OCI-LY7 (cell line): ENCODE measurements around the gene TMEM170B. TPM values are rescaled to one million over a fixed set of nuclear protein-coding genes. Genes with fewer than 3 reads are reported as not detected.

ENCODE experiments used
- BruUV-seq: library from RNA; stranded (reverse); fragments of 400-500 nt; replicated peaks from 2 replicates; lab custom pipeline; 2021; lab: Mats Ljungman, UMichigan
- CTCF ChIA-PET: fragments of 300-600 bp; sonication (Branson Sonifier 250); formaldehyde crosslinking; loops from one replicate; lab custom pipeline; 2022; ENCODE audit warnings: antibody characterized with exemption; ENCODE audit not compliant: unreplicated experiment; lab: Charles Lee
- POLR2A ChIA-PET: fragments of 300-600 bp; sonication (Branson Sonifier 250); formaldehyde crosslinking; loops from one replicate; lab custom pipeline; 2022; ENCODE audit warnings: antibody characterized with exemption; lab: Charles Lee
- DNase-seq: peaks from one replicate; pipeline ENCODE4 v3.0.0-alpha.2; 2015; ENCODE audit warnings: low spot score
- H2AFZ ChIP-seq: fragments of 200-600 bp; sonication (generic), shearing (Covaris generic); 2 replicates; pipeline ENCODE4 v1.6.1; 2014; ENCODE audit warnings: mild to moderate bottlenecking, antibody characterized with exemption, low read length, moderate library complexity
- H3K27ac ChIP-seq: fragments of 200-600 bp; sonication (generic); 2 replicates; pipeline ENCODE4 v1.5.1; 2014; ENCODE audit warnings: mixed run types, low read depth, mild to moderate bottlenecking, moderate library complexity, low read length, inconsistent platforms; ENCODE audit not compliant: poor library complexity, severe bottlenecking
- H3K36me3 ChIP-seq: fragments of 200-600 bp; sonication (generic); 2 replicates; pipeline ENCODE4 v1.6.1; 2014; ENCODE audit warnings: mild to moderate bottlenecking, antibody characterized with exemption, low read length, moderate library complexity, mixed read lengths; ENCODE audit not compliant: insufficient read depth
- H3K4me1 ChIP-seq: fragments of 200-600 bp; sonication (generic); 2 replicates; pipeline ENCODE4 v1.5.1; 2014; ENCODE audit warnings: mild to moderate bottlenecking, low read length; ENCODE audit not compliant: insufficient read depth, poor library complexity, severe bottlenecking
- H3K4me2 ChIP-seq: fragments of 200-600 bp; sonication (generic); 2 replicates; pipeline ENCODE4 v1.6.1; 2014; ENCODE audit warnings: mild to moderate bottlenecking, low read length
- H3K4me3 ChIP-seq: fragments of 200-600 bp; sonication (generic); 2 replicates; pipeline ENCODE4 v1.5.1; 2014; ENCODE audit warnings: mild to moderate bottlenecking, low read depth, low read length; ENCODE audit not compliant: poor library complexity, severe bottlenecking
- H3K79me2 ChIP-seq: fragments of 200-600 bp; sonication (generic); 2 replicates; pipeline ENCODE4 v1.6.1; 2016; ENCODE audit warnings: low read depth, mild to moderate bottlenecking, low read length, moderate library complexity, mixed read lengths; ENCODE audit not compliant: insufficient read depth
- H3K9me2 ChIP-seq: fragments of 200-600 bp; sonication (generic); 2 replicates; pipeline ENCODE4 v1.6.1; 2016; ENCODE audit warnings: mild to moderate bottlenecking, low read length, mixed read lengths; ENCODE audit not compliant: insufficient read depth
- H3K9me3 ChIP-seq: fragments of 200-600 bp; sonication (generic); 2 replicates; pipeline ENCODE4 v1.6.1; 2014; ENCODE audit warnings: mild to moderate bottlenecking, mixed run types, low read length, mixed read lengths
- H4K20me1 ChIP-seq: fragments of 200-600 bp; sonication (generic); 2 replicates; pipeline ENCODE4 v1.6.1; 2014; ENCODE audit warnings: mild to moderate bottlenecking, antibody characterized with exemption, low read length, moderate library complexity, mixed read lengths; ENCODE audit not compliant: insufficient read depth
- EZH2phosphoT487 ChIP-seq: fragments of 200-600 bp; sonication (generic); IDR thresholded peaks from 2 replicates; pipeline ENCODE4 v1.6.1; 2018; ENCODE audit warnings: low read depth, borderline replicate concordance, mild to moderate bottlenecking, mixed run types, antibody characterized with exemption, low read length, moderate library complexity, mixed read lengths
- intact Hi-C: fragments of 100-400 bp; cut with micrococcal nuclease; formaldehyde crosslinking; loops from one replicate; pipeline ENCODE4 v1.10.0; 2022; ENCODE audit not compliant: unreplicated experiment
- total RNA-seq, 2 experiments: library from RNA; depleted of rRNA in 1 of 2; stranded (reverse); fragments of >200 nt in 1 of 2; shearing (Covaris generic) in 1 of 2; gene quantifications; 2 replicates each; pipeline ENCODE4 v1.2.3, GENCODE V29; 2014 to 2022
- TF ChIP-seq, protein P1 (sequence below): fragments of 200-600 bp; sonication (generic); conservative IDR thresholded peaks from 2 replicates; pipeline ENCODE4 v1.5.1; 2014; ENCODE audit warnings: mild to moderate bottlenecking, antibody characterized with exemption, low read length, moderate library complexity, mixed read lengths

The TMEM170B gene
- total RNA-seq, 2 experiments from 2014 or later, result 4.1 to 5.6 TPM

DNA sequence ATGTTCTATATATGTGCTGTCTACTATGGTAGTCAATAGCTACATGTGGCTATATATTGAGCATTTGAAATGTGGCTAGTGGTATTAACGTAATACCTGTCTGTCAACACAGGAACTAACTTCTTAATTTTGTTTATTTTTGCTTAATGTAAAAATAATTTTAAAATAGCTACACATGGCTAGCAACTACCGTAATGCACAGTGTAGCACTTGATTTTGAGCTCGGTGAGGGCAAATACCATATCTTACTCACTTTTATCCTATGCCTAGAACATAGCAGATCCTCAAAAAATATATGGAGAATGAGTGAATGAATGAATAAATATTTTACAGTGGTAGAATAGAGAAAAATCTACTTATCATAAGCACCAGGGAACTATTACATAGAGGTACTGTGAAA is 28.1 kb upstream of the TMEM170B start:
- Histone ChIP-seq H3K9me3 (no peaks in the 10 kb centered on the region; the same call in 1 of the 2 replicates), H3K4me3 (no peak overlapping the region), H2AFZ (no peak overlapping the region), H4K20me1 (no peaks in the 10 kb centered on the region), H3K4me1 (peaks cover 8% of the 10 kb centered on the region), H3K9me2 (no peaks in the 10 kb centered on the region), H3K27ac (no peak overlapping the region), H3K36me3 (no peaks in the 10 kb centered on the region), H3K4me2 (no peak overlapping the region), H3K79me2 (no peaks in the 10 kb centered on the region)
- TF ChIP-seq EZH2phosphoT487, result no peak
- TF ChIP-seq, protein P1, sequence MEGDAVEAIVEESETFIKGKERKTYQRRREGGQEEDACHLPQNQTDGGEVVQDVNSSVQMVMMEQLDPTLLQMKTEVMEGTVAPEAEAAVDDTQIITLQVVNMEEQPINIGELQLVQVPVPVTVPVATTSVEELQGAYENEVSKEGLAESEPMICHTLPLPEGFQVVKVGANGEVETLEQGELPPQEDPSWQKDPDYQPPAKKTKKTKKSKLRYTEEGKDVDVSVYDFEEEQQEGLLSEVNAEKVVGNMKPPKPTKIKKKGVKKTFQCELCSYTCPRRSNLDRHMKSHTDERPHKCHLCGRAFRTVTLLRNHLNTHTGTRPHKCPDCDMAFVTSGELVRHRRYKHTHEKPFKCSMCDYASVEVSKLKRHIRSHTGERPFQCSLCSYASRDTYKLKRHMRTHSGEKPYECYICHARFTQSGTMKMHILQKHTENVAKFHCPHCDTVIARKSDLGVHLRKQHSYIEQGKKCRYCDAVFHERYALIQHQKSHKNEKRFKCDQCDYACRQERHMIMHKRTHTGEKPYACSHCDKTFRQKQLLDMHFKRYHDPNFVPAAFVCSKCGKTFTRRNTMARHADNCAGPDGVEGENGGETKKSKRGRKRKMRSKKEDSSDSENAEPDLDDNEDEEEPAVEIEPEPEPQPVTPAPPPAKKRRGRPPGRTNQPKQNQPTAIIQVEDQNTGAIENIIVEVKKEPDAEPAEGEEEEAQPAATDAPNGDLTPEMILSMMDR, result no peak
- POLR2A ChIA-PET, result interaction anchor here (0.7 to 1.0 kb wide), 4 partner anchors 9 to 1750 kb away, joined by 3 to 4 read pairs (median 3); no protein-coding TSS in a partner anchor
- no peak for DNase-seq
- intact Hi-C loops, result no loop called here
- no TSS peak for BruUV-seq
- CTCF ChIA-PET, result interaction anchor here (0.6 kb wide), 1 partner anchor 340 kb away, joined by 5 read pairs; no protein-coding TSS in a partner anchor

DNA sequence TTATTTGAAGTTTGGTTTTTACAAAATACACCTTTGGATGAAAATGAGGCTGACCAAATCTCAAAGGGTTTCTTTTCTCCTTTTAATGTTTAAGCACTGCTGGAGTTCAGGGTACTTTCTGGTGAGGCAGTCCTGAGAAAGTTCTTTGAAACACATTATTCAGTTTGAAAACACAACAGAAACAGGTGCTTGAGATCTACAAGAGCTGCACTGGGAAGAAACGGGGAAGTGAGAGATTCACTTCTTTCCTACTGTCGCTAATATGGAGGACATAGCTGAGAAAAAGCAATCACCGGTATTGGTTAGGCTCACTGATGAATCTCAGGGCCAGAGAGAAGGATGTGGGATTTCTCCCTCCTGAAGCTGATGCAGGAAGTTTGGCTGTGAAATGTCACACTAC is 22.9 kb upstream of the TMEM170B start:
- ChIA-PET CTCF (no interaction called here), POLR2A (interaction anchor here (0.5 to 1.8 kb wide), 2 partner anchors 37 to 110 kb away, joined by 4 to 6 read pairs; no protein-coding TSS in a partner anchor)
- no TSS peak for BruUV-seq
- DNase-seq, result peak; percentile 68
- no peaks in the 10 kb centered on the region for H4K20me1 ChIP-seq
- H3K4me3 ChIP-seq, result no peak overlapping the region
- H3K36me3 ChIP-seq, result no peaks in the 10 kb centered on the region; the same call in 1 of the 2 replicates
- TF ChIP-seq, protein P1, result no peak
- no peak for TF ChIP-seq EZH2phosphoT487
- H3K4me2 ChIP-seq, result peak overlapping the region; percentile 46
- peak overlapping the region; percentile 32 for H3K27ac ChIP-seq
- peak overlapping the region; percentile 65 for H2AFZ ChIP-seq
- H3K9me2 ChIP-seq, result no peaks in the 10 kb centered on the region
- peaks cover 28% of the 10 kb centered on the region for H3K4me1 ChIP-seq
- intact Hi-C loops, result no loop called here
- no peaks in the 10 kb centered on the region for H3K79me2 ChIP-seq
- H3K9me3 ChIP-seq, result peaks cover 13% of the 10 kb centered on the region

DNA sequence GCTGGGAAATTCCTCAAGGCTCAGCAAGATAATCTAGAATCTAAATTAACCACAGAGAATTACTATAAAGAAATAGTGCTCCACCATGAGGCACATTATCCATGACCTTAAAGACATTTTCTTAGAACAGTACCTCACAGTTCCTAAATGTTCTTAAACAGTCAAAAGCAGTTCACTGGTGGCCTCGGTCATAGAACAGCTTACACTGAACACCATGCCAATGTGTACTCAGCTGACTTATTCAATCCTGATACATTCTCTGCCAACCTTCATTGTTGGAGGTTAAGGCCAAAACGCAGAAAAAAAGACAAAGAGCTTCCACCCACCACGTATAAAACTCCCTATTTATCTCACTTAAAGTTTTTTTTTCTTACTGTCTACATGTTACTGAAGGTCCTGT is 21.8 kb upstream of the TMEM170B start:
- H3K36me3 ChIP-seq, result no peaks in the 10 kb centered on the region; the same call in 1 of the 2 replicates
- no peaks in the 10 kb centered on the region for H3K79me2 ChIP-seq
- TF ChIP-seq, protein P1, result no peak
- no peak for TF ChIP-seq EZH2phosphoT487
- H3K4me1 ChIP-seq, result peaks cover 38% of the 10 kb centered on the region
- H3K27ac ChIP-seq, result no peak overlapping the region
- ChIA-PET POLR2A (interaction anchor here (0.7 to 1.8 kb wide), 4 partner anchors 15 to 35 kb away, joined by 3 to 6 read pairs (median 4); no protein-coding TSS in a partner anchor), CTCF (no interaction called here)
- H3K4me3 ChIP-seq, result no peak overlapping the region
- peak overlapping the region; percentile 49; the same call in 1 of the 2 replicates for H2AFZ ChIP-seq
- H3K4me2 ChIP-seq, result no peak overlapping the region
- no TSS peak for BruUV-seq
- H4K20me1 ChIP-seq, result no peaks in the 10 kb centered on the region
- intact Hi-C loops, result no loop called here
- no peaks in the 10 kb centered on the region for H3K9me2 ChIP-seq
- peaks cover 13% of the 10 kb centered on the region for H3K9me3 ChIP-seq
- DNase-seq, result no peak
